ENCODE data around the gene BLNK. TPM values are rescaled to one million over a fixed set of nuclear protein-coding genes. Genes with fewer than 3 reads are reported as not detected.
"Not testable (repeated sequence)": the region's sequence is repeated elsewhere in the genome, so short reads cannot be mapped to it uniquely, and the experiment has no call there.

Gene BLNK
- total RNA-seq, 2 donors from 2014 or later: 0.39 to 0.41 TPM

DNA sequence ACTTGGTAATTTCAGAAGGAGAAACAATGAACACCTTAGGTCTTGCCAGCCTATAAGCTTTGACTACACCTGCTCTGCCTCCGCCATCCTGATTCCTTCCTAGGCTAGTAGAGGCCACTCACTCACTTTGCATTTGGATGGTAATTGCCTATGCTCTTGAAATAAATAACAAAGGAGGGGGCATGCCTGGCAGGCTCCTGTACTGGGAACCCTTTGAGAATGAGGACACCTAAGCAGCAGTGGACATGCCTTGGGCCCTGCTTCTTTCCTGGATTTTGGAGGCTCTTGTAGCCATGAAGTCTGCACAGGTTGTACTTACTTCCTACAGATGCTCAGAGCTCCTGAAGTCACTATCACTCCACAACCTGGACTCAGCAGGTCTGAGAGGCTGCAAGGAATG lies 65.8 kb downstream of the BLNK start:
- Histone ChIP-seq H3K36me3 (no peaks in the 10 kb centered on the region), H3K9me3 (no peaks in the 10 kb centered on the region), H3K27me3 (no peaks in the 10 kb centered on the region), H3K4me3 (no peak overlapping the region), H3K27ac (no peak overlapping the region), H3K4me1 (no peaks in the 10 kb centered on the region)
- DNase-seq (ENCODE audit: low spot score): no peak
- TF ChIP-seq, protein P1, sequence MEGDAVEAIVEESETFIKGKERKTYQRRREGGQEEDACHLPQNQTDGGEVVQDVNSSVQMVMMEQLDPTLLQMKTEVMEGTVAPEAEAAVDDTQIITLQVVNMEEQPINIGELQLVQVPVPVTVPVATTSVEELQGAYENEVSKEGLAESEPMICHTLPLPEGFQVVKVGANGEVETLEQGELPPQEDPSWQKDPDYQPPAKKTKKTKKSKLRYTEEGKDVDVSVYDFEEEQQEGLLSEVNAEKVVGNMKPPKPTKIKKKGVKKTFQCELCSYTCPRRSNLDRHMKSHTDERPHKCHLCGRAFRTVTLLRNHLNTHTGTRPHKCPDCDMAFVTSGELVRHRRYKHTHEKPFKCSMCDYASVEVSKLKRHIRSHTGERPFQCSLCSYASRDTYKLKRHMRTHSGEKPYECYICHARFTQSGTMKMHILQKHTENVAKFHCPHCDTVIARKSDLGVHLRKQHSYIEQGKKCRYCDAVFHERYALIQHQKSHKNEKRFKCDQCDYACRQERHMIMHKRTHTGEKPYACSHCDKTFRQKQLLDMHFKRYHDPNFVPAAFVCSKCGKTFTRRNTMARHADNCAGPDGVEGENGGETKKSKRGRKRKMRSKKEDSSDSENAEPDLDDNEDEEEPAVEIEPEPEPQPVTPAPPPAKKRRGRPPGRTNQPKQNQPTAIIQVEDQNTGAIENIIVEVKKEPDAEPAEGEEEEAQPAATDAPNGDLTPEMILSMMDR (IDR thresholded peaks at IDR 0.05): no peak

DNA sequence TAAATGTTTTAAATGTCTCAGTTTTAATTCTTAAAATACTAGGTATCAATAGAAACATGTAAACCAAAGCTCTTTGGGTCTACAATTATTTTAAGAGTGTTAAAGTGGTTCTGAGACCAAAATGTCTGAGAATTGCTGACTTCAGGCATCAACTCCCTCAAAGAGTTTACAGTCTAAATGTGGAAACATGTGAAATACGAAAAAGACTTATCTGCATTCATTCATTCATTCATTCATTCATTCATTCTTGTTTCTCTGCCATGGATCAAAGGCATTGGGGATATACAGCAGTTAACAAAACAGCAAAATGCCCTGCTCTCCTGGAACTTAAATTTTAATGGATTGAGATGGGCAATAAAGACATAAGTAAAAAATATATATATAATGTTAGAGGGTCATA lies 69.8 kb downstream of the BLNK start:
- Histone ChIP-seq H3K4me1 (no peaks in the 10 kb centered on the region), H3K27ac (no peak overlapping the region), H3K36me3 (no peaks in the 10 kb centered on the region), H3K4me3 (no peak overlapping the region), H3K27me3 (no peaks in the 10 kb centered on the region), H3K9me3 (no peaks in the 10 kb centered on the region)
- TF ChIP-seq, protein P1 (IDR thresholded peaks at IDR 0.05): no peak
- DNase-seq (ENCODE audit: low spot score): no peak

DNA sequence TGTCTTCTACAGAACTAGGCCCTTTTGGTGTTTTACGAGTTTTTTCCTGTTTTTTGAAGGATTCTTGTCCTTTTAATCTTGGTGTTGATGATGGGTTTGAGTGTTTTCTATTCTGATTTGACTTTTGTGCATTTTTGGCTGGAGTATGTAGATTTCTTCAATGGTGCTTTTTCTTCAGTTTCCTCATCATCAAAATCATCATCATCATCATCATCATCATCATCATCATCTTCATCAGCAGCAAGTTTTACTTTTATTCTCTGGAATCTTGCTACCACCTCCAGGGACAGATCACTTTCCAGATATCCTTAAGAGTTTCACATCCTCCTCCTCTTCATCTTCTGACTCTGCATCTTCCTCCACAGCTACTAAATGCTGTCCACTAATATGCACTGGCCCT lies 81.9 kb downstream of the BLNK start:
- not testable (repeated sequence) for H3K9me3 ChIP-seq; DNase-seq (ENCODE audit: low spot score); H3K36me3 ChIP-seq; H3K4me1 ChIP-seq; H3K27ac ChIP-seq; H3K4me3 ChIP-seq; H3K27me3 ChIP-seq

DNA sequence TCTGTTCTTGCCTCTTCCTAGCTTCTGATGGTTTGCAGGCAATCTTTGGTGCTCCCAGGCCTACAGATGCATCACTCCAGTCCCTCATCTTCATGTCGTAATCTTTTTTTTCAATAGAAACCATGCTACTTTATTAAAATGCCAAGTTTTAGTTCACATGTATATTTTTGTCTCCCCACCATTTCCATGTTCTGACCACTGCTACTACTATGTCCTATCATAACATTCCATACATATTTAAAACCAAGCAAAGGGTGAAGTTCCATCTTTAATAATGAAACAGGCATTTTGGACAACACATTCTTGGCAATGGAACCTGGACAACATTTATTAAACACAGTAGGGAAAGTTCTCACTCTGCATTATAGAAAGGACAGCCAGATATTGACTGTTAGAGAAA lies 82.5 kb downstream of the BLNK start:
- Histone ChIP-seq H3K36me3 (no peaks in the 10 kb centered on the region), H3K27ac (no peak overlapping the region), H3K4me3 (no peak overlapping the region), H3K9me3 (peaks cover 0 to 3% of the 10 kb centered on the region in 2 donors), H3K4me1 (no peaks in the 10 kb centered on the region), H3K27me3 (no peaks in the 10 kb centered on the region)
- TF ChIP-seq, protein P1 (IDR thresholded peaks at IDR 0.05): no peak
- no peak for DNase-seq (ENCODE audit: low spot score)

DNA sequence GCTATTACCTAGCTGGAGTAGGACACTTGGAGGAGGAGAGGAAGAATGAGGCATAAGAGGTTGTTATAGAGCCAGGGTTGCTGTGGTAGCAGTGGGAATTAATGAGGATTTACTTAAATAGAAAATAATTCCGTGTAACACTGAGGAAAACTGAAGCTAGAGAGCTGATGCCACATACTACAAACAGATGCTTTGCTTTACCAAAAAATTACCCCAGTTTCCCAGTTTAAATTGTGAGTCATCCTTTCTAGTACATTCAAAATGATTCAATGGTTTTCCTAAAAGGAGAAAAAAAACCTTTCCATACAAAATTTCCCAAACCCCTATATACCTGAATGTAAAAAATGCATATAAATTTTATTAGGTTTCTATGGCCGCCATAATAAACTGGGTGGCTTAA lies 82.9 kb downstream of the BLNK start:
- peaks cover 0 to 6% of the 10 kb centered on the region in 2 donors for H3K9me3 ChIP-seq
- no peaks in the 10 kb centered on the region for H3K27me3 ChIP-seq
- H3K4me1 ChIP-seq: no peaks in the 10 kb centered on the region
- no peaks in the 10 kb centered on the region for H3K36me3 ChIP-seq
- DNase-seq (ENCODE audit: low spot score): no peak
- TF ChIP-seq, protein P1 (IDR thresholded peaks at IDR 0.05): no peak
- H3K27ac ChIP-seq: no peak overlapping the region
- H3K4me3 ChIP-seq: no peak overlapping the region

DNA sequence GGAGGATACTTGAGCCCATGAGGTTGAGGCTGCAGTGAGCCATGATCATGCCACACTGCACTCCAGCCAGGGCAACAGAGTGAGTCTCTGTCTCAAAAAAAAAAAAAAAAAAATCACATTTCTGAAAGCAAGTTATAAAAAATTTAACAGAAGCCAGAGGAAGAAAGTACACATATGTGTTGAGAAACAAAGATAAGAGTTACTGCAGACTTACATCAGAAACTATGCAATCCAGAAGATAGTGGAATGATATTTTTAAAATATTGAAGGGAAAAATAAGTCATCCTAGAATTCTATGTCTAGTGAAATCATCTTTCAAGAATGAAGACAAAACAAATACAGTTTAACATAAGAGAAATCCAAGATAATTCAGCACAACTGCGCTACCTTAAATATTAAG lies 94.4 kb downstream of the BLNK start:
- H3K27ac ChIP-seq: no peak overlapping the region
- H3K9me3 ChIP-seq: peaks cover 0 to 48% of the 10 kb centered on the region in 2 donors
- TF ChIP-seq, protein P1 (IDR thresholded peaks at IDR 0.05): no peak
- H3K36me3 ChIP-seq: no peaks in the 10 kb centered on the region
- H3K4me1 ChIP-seq: no peaks in the 10 kb centered on the region
- DNase-seq (ENCODE audit: low spot score): no peak
- no peak overlapping the region for H3K4me3 ChIP-seq
- no peaks in the 10 kb centered on the region for H3K27me3 ChIP-seq

All from right atrium auricular region (tissue), 2 donors.